Keratinocyte (primary cell): ENCODE results near the gene HERC6. TPM values are rescaled to one million over a fixed set of nuclear protein-coding genes. Genes with fewer than 3 reads are reported as not detected.

Experiments used
- DNase-seq: peaks from one replicate; pipeline ENCODE4 v3.0.0-alpha.2; 2011; ENCODE audit warnings: low read depth, missing footprints, low spot score
- FAIRE-seq: peaks from 2 replicates; lab custom pipeline; 2011; peaks lifted over from hg19 to GRCh38; lab: Jason Lieb, UNC
- H2AFZ ChIP-seq: 2 replicates; pipeline ENCODE4 v1.6.0; 2012; ENCODE audit warnings: low read length, control low read depth, inconsistent platforms; ENCODE audit not compliant: control insufficient read depth
- H3K27ac ChIP-seq: 2 replicates; pipeline ENCODE4 v1.5.1; 2011; ENCODE audit warnings: low read length; ENCODE audit not compliant: control insufficient read depth, insufficient read depth
- H3K27me3 ChIP-seq: 3 replicates; pipeline ENCODE4 v1.6.0; 2011; ENCODE audit warnings: low read length; ENCODE audit not compliant: control insufficient read depth, insufficient read depth; ENCODE audit errors: extremely low read depth
- H3K36me3 ChIP-seq, 2 experiments: 2 replicates in 1 of 2; 3 replicates in 1 of 2; pipeline ENCODE4 v1.5.1; 2011; ENCODE audit warnings: low read length in 2 of 2, mild to moderate bottlenecking in 1 of 2; ENCODE audit not compliant: control insufficient read depth in 2 of 2, insufficient read depth in 2 of 2; ENCODE audit errors: extremely low read depth in 1 of 2
- H3K4me1 ChIP-seq: 3 replicates; pipeline ENCODE4 v1.5.1; 2011; ENCODE audit warnings: low read length; ENCODE audit not compliant: control insufficient read depth, insufficient read depth; ENCODE audit errors: extremely low read depth
- H3K4me2 ChIP-seq: 3 replicates; pipeline ENCODE4 v1.6.0; 2011; ENCODE audit warnings: low read depth, low read length; ENCODE audit not compliant: control insufficient read depth, insufficient read depth; ENCODE audit errors: extremely low read depth
- H3K4me3 ChIP-seq, 3 experiments: fragments of 200-600 bp in 1 of 3; sonication (generic) in 1 of 3; 2 replicates in 2 of 3; 3 replicates in 1 of 3; pipeline ENCODE4 v1.5.1; 2011 to 2016; ENCODE audit warnings: low read length in 3 of 3, mild to moderate bottlenecking in 3 of 3, control low read depth in 2 of 3, inconsistent platforms in 1 of 3, low read depth in 1 of 3, mixed read lengths in 1 of 3, mixed run types in 1 of 3, moderate library complexity in 1 of 3; ENCODE audit not compliant: control insufficient read depth in 2 of 3, insufficient read depth in 2 of 3; ENCODE audit errors: extremely low read depth in 1 of 3
- H3K79me2 ChIP-seq: 2 replicates; pipeline ENCODE4 v1.6.0; 2012; ENCODE audit warnings: low read length; ENCODE audit not compliant: control insufficient read depth, insufficient read depth
- H3K9ac ChIP-seq: 3 replicates; pipeline ENCODE4 v1.6.0; 2011; ENCODE audit warnings: low read length; ENCODE audit not compliant: control insufficient read depth, insufficient read depth; ENCODE audit errors: extremely low read depth
- H3K9me1 ChIP-seq: 3 replicates; pipeline ENCODE4 v1.6.0; 2011; ENCODE audit warnings: low read length; ENCODE audit not compliant: control insufficient read depth, insufficient read depth; ENCODE audit errors: extremely low read depth
- H3K9me3 ChIP-seq: 2 replicates; pipeline ENCODE4 v1.5.1; 2012; ENCODE audit warnings: low read depth, low read length; ENCODE audit not compliant: control insufficient read depth
- H4K20me1 ChIP-seq: 3 replicates; pipeline ENCODE4 v1.6.0; 2011; ENCODE audit warnings: low read length; ENCODE audit not compliant: control insufficient read depth, insufficient read depth; ENCODE audit errors: extremely low read depth
- EZH2 ChIP-seq: IDR thresholded peaks from one replicate; pipeline ENCODE4 v1.6.1; 2012; ENCODE audit warnings: inconsistent platforms, mild to moderate bottlenecking, low read length, moderate library complexity
- dilution Hi-C: fragments of 300-500 bp; cut with MboI; formaldehyde crosslinking; loops from one replicate; pipeline ENCODE4 v1.7.0; 2020; ENCODE audit warnings: low sequenced_read_pairs; ENCODE audit not compliant: extremely low pct_ligation_motif_present
- polyA plus RNA-seq, 5 experiments: library from polyadenylated mRNA; depleted of rRNA in 3 of 5; stranded (reverse) in 3 of 5; stranded (forward) in 1 of 5; unstranded in 1 of 5; fragments of >200 nt; gene quantifications; 1 replicate in 1 of 5; 2 replicates in 3 of 5; 3 replicates in 1 of 5; pipeline versions ENCODE4 v1.2.1 to v1.2.3, GENCODE V29; 2011 to 2012; ENCODE audit warnings: missing spikeins in 2 of 5, low read depth in 1 of 5, low replicate concordance in 1 of 5
- TF ChIP-seq, protein P1 (sequence below), 3 experiments: IDR thresholded peaks in 1 of 3; conservative IDR thresholded peaks in 1 of 3; optimal IDR thresholded peaks in 1 of 3; 2 replicates in 2 of 3; 3 replicates in 1 of 3; pipeline versions ENCODE3 to v1.5.1; 2011; ENCODE audit warnings: low read length in 3 of 3, mild to moderate bottlenecking in 3 of 3, moderate library complexity in 2 of 3, control low read depth in 1 of 3, inconsistent platforms in 1 of 3; ENCODE audit not compliant: insufficient read depth in 2 of 3; ENCODE audit errors: extremely low read depth in 1 of 3

Gene HERC6
- polyA plus RNA-seq, 1 donor (not counting 4 experiments of a cell fraction or from before 2014, with no cell fraction given): 33.9 TPM

DNA sequence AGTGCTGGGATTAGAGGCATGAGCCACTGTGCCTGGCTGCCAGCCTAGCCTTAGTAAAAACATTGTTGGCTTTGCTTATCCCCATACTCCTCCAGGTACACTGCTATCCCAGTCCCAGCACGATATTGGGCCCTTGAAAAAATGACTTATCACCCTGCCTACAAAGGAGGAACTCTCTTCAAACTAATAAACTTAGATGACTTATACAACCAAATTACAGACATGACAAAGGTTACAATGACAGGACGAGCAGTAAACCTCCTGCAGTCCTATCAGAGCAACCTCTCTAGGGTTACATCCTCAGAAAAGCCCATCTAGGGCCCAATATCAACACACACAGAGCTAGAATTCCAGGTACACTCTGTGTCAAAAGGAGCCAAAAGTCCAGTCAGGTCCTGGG is 72.6 kb downstream of the HERC6 start:
- no peak for TF ChIP-seq EZH2
- TF ChIP-seq, protein P1, sequence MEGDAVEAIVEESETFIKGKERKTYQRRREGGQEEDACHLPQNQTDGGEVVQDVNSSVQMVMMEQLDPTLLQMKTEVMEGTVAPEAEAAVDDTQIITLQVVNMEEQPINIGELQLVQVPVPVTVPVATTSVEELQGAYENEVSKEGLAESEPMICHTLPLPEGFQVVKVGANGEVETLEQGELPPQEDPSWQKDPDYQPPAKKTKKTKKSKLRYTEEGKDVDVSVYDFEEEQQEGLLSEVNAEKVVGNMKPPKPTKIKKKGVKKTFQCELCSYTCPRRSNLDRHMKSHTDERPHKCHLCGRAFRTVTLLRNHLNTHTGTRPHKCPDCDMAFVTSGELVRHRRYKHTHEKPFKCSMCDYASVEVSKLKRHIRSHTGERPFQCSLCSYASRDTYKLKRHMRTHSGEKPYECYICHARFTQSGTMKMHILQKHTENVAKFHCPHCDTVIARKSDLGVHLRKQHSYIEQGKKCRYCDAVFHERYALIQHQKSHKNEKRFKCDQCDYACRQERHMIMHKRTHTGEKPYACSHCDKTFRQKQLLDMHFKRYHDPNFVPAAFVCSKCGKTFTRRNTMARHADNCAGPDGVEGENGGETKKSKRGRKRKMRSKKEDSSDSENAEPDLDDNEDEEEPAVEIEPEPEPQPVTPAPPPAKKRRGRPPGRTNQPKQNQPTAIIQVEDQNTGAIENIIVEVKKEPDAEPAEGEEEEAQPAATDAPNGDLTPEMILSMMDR (optimal IDR thresholded peaks at IDR 0.05 in 1 of 3, IDR thresholded peaks at IDR 0.05 in 1 of 3, conservative IDR thresholded peaks at IDR 0.05 in 1 of 3; ENCODE audit: extremely low read depth in 1 of 3, insufficient read depth in 2 of 3, low read length in 3 of 3): no peak
- Histone ChIP-seq H3K4me2 (no peak overlapping the region), H3K9me3 (no peaks in the 10 kb centered on the region), H3K4me1 (peaks cover 29% of the 10 kb centered on the region), H3K36me3 (no peaks in the 10 kb centered on the region), H3K27ac (no peak overlapping the region), H3K79me2 (no peaks in the 10 kb centered on the region), H3K9me1 (peaks cover 3% of the 10 kb centered on the region), H3K4me3 (no peak overlapping the region), H2AFZ (no peak overlapping the region), H3K27me3 (no peaks in the 10 kb centered on the region), H3K9ac (no peak overlapping the region), H4K20me1 (no peaks in the 10 kb centered on the region)
- FAIRE-seq (no peak), DNase-seq (no peak)
- dilution Hi-C loops: no loop called here

DNA sequence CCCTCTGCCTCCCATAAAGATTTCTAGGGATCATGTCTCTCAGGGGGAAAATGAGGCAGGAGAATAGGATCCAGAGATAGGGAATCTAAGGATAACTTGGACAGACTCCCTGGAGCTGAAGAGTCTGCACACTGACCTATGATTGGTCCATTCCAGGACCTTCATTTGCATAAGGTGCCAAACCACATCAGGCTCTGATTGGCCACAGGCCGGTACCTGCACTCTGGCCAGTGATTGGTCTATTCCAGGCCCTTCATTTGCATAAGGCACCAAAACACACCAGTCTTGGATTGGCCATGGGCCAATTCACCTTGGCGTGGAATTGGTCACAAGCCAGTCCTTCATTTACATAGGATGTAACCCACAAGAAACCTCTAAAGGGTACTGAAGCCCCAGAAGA is 74.3 kb downstream of the HERC6 start:
- dilution Hi-C loops: no loop called here
- Histone ChIP-seq H3K36me3 (no peaks in the 10 kb centered on the region), H4K20me1 (no peaks in the 10 kb centered on the region), H3K9ac (no peak overlapping the region), H3K9me1 (peaks cover 3% of the 10 kb centered on the region), H2AFZ (no peak overlapping the region), H3K4me3 (no peak overlapping the region), H3K9me3 (no peaks in the 10 kb centered on the region), H3K4me1 (peaks cover 23% of the 10 kb centered on the region), H3K4me2 (no peak overlapping the region), H3K27me3 (peaks cover 6% of the 10 kb centered on the region), H3K79me2 (no peaks in the 10 kb centered on the region), H3K27ac (no peak overlapping the region)
- FAIRE-seq (no peak), DNase-seq (no peak)
- TF ChIP-seq, protein P1 (optimal IDR thresholded peaks at IDR 0.05 in 1 of 3, IDR thresholded peaks at IDR 0.05 in 1 of 3, conservative IDR thresholded peaks at IDR 0.05 in 1 of 3; ENCODE audit: extremely low read depth in 1 of 3, insufficient read depth in 2 of 3, low read length in 3 of 3): no peak
- TF ChIP-seq EZH2: no peak
